GM21390 (cell line): Measurements from ENCODE around the gene ATP6V1G1.

Experiments used
- ATAC-seq: cut with Tn5 transposase; IDR thresholded peaks from one replicate; pipeline ENCODE4 v1.9.1; 2021; ENCODE audit not compliant: unreplicated experiment

ATP6V1G1 gene

DNA sequence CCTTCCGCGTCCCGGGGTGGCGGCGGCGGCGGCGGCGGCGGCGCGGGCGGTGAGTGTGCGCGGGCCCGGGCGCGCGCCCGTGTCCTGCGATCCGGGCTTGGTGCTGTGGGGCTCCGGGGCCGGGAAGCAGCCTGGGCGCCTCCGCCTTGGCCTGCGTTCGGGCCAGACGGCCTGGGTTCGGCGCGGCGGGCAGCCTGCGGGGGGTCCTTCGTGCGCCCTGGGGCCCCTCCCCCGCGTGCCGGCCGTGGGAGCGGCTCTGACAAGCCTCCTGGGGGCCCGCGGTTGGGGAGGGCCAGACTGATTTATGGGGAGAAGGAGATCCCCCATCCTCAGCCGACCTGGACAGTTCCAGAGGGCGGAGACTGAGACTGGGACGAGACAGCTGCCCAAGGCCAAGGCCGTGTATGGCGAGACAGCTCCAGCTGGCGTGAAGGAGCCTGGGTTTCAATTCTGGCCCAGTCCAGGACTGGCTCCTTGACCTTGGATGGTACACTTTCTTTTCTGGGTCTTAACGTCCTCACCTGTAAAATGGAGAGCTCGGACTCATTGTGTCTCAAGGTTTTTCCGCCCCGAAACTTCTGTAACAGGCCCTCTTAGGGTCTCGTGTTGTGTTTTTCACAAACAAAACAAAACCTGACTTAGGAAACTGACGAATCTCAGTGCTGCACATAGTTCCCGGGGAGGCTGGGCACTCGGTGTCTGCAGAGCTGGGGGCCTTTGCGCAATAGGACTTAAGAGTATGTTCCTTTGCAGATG, 24.1 kb downstream of the ATP6V1G1 start:
- peak; percentile 39 for ATAC-seq

DNA sequence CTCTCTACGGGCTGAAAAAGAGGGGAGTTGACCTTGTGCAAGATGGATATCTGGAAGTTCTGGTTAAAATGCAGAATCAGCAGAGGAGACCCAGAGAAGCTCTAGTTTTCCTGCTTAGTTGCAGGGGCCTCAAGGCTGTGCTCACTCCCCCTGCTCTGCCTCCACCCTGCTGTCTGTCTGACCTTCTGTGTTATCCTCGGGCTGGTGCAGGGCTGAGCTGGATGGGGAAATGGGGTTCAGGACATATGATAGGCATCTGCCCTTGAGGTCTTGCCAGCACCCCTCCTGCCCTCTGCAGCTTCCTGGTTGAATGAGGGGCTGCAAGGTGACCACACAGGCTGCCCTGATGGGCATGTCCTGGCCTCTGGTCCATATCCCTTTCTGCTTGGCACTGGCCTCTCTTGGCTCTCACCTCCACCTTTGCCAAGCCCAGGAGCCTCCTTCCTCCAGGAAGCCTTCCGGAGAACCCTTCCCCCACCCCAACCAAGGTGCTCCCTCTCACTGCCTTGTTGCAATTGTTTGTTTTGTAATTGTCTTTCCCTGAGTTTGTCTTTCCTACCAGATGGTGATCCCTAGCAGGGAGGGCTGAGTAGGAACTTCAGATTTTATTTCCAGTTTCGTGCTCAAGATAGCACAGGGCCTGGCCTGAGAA, 24.8 kb downstream of the ATP6V1G1 start:
- no peak for ATAC-seq

DNA sequence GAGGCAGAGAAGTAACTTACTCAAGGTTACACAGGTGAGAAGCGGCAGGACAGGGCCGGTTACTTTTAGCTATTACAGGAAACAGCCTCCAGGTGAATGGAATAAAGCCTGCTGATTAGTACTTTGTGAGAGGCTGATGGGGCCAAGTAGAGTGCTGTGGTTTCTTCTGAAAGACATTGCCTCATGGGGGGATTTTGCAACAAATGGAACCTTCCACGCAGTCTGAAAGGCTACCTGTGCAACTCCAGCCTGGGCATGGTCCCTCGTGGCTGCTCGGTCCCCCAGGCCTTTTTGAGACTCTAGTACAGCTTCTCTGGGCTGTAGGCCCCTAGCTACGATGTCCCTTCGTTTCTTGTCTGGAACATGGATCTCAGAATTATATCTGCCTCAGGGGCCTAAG, 25.5 kb downstream of the ATP6V1G1 start:
- no peak for ATAC-seq

DNA sequence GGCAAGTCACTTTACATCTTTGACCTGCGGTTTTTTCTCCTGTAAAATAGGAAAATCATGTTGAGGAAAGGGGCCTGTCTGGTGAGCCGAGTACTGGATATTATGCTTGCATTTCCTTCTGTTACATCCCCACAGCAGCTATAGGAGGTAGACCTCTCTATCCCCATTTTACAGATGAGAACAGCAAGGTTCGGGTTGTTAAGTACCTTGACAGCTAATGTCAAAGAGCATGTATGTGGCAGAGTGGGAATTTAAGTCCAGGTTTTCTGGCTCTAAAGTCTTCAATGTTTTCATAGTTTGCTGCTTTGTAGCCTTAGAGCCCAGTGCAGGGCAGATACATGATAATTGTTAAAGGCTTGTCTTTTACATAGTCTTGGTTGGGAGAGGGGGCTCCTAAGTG, 26.4 kb downstream of the ATP6V1G1 start:
- no peak for ATAC-seq

DNA sequence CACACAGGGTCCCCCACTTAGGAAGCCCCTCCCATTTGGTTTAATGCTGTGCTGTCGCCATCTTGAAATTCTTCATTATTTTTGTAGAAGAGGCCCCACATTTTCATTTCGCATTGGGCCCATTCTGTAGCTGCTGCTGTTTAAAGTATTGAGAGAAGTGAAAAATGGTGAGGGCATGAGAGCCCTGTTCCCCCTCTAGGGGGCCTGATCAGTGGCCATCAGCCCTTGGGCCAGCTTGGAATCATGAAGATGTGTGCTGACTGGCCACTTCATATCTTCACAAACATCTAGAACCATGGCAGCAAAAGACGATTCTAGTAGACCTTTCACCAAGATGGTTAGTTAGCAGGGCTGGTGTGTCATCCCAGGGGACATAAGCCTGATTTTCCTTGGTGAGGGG, 26.8 kb downstream of the ATP6V1G1 start:
- no peak for ATAC-seq

DNA sequence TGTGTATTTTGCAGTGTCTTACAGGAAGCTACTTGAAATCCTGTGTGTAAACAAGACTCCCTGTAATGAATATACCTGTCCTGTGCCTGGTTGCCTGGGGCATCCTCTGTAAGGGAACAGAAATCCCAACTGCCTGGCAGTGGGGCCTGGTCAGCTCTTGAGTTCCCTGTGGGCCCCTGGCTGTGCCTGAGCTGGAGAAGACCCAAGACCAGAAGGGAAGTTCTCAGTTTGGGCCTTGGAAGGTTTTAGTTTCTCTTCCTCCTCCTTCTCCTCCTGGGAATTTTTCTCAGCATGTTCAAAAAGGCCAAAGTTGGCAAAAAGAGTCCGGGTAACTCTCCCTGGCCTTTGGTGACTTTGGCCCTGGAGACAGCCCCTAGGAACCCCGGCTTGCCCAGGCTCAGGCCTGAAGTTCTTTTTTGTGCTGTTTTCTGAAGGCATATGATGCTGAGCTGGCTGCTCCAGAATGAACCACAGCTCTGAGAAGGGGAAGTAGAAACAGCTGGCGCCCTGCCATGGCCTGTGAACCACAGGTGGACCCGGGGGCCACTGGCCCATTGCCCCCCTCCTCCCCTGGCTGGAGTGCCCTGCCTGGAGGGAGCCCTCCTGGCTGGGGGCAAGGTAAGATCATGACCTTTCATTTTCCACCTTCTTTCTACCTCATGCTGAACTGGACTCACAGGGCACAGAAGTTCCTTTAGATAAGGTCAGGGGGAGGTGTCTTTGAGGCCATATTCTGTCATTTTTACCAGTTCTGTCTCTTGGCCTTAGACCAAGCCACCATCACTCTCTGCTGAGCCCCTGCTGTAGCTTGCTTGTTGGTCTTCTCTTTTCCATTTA, 29.3 kb downstream of the ATP6V1G1 start:
- peak; percentile 62 for ATAC-seq

DNA sequence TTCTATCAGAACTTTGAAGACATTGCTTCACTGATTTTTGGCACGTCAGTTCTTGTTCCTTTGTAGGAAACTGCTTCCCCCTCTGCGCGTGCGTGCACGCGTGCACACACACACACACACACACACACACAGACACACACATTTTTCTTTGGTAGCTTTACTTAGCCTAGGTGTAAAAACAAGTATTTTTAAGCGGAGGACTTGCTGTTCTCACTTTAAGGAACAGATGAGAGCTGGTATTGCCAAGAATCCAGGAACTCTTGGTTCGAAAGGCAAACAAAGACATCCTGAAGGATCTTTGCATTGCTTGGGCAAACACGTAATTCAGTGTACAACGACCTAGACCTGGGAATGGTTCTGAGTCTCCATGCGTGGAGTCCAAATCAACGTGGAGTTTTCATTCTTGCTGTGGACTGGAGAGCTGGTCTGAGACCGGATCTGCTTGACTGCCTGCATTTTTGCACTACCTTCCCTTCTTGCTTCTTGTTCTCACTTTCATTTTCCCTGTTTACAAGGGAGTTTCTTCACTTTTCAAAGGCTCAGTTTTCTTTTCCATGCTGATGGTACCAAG, 31.7 kb downstream of the ATP6V1G1 start:
- peak; percentile 54 for ATAC-seq

DNA sequence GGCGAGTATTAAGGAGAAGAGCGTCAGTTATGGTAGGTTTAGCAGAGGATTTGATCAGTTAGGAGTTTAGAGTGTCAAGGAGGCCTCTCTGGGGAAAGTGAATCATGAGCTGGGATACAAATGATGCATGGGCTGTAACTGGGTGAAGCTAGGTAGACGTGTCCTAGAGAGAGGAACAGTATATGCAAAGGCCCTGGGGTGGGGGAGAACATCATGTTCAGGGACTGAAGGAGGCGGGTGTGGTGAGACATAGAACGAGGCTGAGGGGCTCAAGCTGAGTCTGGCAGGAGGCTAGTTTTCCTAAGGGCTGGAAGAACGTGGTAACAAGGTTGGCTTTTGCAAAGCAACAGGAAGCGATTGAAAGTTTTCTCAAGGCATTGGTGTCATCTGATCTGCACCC, 34.0 kb downstream of the ATP6V1G1 start:
- no peak for ATAC-seq

DNA sequence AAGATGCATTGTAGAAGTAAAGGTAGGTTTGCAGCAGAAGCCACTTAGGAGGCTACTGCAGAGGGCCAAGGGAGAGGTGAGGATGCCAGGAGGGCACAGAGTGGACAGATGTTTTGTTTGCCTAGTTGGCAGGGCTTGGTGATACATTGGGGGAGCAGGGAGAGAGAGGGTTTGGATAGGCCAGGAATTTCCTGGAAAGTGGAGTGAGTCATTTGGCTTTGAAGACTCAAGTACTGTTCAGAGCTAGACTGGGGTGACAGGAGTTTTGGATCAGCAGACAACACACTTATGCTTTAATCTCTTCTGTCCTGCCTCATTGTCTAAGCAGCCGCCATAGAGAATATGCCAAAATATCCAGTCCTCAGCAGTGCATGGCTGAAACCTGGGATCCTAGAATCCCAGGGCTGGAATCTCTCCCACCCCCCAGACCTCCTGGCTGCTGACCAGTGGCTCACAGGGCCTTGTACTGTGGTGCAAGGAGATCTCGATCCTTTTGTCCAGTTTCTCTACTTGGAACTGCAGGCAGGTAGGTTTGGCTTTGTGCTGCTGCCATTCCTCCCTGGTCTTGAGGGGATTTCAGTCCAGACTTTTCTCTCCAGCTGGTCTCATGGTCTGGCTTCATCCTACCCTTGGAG, 34.5 kb downstream of the ATP6V1G1 start:
- no peak for ATAC-seq

DNA sequence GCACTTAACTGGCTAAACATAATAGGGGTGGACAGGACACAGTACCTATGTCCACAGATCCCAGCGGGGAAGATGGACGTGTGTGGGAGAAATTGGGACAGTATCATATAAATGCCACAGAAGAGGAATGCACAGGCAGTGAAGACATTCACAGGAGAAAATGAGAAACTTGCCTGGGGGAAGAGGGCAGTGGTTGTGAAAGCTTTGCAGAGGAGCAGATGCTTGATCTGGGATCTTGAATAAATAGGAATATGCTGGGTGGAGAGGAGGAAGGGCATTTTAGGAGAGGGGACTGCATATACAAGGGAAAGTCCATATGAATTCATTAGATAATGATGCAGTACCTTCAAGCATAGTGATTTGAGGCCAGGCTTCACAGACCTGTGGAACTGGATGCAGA, 37.1 kb downstream of the ATP6V1G1 start:
- ATAC-seq: no peak

DNA sequence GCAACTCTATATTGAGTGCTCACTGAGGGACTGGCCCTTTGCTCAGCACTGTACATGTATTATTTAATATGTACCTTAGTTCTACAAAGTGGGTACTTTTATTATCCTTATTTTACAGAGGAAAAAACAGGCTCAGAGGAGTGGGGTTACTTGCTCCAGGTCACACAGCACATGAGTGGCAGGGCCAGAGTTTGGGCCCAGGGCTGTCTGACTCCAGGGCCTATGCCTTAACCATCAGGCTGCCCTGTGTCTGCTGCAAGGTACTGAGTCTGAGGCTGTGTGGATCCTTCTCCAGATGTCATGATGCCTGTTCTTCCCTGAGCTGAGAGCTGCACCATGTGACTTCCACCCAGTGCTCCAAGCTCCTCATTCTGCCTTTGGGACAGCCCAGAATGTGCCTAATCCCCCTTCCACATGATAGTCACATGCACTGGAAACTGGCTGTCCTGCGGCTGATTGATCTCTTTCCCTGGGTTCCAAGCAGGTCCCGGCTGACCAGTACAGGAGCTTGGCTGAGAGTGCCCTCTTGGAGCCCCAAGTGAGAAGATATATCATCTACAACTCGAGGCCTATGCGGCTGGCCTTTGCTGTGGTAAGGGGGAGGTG, 38.9 kb downstream of the ATP6V1G1 start:
- ATAC-seq: no peak

DNA sequence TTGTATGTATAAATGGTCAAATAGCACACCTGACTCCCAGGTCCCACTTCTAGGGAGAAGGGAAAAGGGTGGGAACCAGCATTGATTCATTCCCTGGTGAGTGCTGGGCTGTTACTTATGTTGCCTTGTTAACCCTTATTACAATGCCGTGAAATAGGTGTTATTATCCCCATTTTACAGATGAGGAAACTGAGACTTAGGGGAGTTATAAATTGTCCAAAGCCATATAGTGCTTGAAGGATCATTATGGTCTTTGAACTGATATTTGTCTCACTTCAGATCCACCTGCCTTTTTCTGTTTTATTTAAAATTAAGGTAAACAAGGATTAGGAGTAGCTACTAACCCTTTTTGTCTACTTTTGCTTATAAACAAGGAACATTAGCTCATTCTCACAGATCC, 40.0 kb downstream of the ATP6V1G1 start:
- no peak for ATAC-seq

DNA sequence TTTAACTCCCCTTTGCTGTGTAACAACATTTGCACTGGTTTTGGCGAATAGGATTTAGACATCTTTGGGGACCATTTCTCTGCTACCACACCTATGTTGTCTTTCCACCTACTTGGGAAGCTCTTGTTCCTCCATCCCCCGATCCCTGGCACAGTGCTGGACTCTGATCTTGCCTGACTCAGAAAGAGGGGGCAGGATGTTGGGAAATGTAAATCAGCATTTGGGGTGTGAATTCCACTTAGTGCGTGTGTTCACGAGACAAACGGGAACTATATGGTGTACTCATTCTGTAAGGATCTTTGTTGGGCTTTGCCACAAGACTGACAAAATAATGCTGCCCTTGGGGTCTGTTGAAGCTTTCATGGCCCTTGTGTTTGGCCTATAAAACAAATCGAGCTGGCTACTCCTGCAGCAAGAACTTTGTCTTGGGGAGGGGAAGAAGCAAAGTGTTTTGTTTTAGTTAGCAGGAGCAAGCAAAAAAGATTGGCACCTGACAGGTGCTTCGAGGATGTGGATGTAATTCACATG, 42.1 kb downstream of the ATP6V1G1 start:
- ATAC-seq: no peak

DNA sequence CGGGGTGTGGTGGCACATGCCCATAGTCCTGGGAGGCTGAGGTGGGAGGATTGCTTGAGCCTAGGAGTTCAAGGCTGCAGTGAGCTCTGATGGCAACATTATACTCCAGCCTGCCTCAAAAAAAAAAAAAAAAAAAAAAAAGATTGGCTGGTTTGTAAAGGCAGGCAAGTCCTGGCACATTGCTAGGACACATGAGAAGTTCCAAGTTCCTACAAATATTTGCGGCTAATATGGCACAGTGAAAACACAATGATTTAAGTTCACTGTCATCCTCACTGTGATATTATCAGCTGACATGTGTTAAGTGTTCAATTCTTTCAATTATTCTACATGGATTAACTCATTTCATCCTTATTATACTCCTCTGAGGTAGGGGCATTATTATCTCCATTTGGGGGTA, 43.6 kb downstream of the ATP6V1G1 start:
- ATAC-seq: no peak

DNA sequence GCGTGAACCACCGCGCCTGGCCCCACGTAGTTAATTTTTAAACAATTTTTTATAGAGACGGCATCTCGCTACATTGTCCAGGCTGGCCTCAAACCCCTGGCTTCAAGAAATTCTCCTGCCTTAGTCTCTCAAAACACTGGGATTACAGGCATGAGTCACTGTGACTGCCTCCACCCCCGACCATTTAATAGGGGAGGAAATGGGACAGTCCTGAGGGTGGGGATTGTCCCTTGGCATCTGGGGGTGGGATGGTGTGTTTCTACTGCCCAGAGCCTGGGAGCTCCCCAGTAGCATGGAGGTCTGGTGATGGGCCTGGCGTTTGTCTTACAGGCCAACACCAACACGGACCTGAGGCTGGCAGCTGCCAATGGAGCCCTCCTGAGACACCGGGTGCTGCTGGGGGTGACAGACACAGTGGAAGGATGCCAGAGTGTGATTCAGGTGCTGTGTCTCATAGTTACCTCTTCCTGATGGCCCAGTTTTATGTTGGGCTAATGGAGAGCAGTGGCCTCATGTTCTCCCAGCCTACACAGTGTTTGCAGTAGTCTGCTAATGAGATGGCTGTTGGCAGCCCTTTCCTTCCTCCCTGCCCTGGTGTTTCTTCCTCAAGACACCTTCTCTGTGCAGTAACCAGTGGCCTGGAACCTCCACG, 46.0 kb downstream of the ATP6V1G1 start:
- ATAC-seq: no peak

DNA sequence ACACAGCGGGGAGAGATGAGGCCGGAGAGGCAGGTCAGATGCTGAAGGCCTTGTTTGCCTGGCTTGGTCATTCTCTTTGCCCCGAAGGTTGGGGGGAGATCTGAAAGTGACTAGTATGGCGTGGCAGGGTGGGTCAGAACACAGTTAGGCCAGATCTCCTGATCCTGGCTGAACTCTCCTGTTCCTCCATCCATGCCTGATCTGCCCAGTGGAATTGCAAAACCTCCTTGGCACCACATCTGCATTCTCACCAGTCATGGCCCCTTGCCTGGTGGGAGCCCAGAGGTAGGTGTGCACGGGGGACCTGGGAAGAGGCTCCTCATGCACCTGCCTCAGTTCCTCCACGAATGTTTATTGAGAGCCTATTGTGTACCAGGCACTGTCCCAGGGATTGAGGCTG, 46.8 kb downstream of the ATP6V1G1 start:
- ATAC-seq: no peak

DNA sequence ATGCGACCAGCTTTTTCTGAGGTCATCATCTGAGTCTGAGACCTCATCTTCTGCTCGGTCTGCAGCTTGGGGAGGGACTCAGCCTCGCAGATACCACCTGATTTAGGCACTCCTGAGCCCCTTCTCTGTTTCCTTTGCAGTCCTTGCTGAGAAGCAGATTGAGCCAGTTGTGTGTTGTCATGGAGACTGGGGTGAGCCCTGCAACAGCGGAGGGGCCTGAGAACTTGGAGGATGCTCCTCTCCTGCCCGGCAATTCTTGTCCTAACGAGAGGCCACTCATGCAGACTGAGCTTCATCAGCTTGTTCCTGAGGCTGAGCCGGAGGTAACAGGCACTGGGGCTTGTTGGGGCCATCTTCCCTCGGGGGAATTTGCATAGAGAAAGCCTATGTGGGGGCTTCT, 50.8 kb downstream of the ATP6V1G1 start:
- no peak for ATAC-seq

DNA sequence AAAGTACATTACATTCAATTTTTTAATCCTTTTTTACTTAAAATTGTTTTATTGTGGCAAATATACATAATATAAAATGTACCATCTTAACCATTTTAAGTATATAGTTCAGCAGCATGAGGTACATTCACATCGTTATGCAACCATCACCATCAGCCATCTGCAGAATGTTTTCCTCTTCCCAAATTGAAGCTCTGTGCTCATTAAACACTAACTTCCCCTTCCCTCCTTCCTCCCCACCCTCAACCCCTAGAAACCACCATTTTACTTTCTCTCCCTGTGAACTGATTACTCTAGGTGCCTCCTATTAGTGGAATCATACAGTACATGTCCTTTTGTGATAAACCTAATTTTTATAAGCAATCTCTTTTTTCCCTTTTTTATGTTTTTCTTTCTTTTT, 54.4 kb downstream of the ATP6V1G1 start:
- no peak for ATAC-seq

DNA sequence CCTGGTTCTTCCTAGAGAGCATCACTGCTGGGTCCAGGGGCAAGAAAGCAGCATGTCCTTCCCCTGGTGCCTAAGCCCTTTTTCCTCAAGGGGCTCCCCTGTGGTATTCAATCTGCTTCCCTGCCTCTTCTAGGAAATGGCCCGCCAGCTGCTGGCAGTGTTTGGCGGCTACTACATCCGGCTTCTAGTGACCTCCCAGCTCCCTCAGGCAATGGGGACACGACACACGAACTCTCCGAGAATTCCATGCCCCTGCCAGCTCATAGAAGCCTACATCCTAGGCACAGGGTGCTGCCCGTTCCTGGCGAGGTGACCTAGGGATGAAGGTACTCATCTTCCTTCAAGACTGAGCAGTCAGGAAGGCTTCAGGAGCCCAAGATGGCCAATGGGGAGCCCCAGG, 55.4 kb downstream of the ATP6V1G1 start:
- ATAC-seq: no peak

DNA sequence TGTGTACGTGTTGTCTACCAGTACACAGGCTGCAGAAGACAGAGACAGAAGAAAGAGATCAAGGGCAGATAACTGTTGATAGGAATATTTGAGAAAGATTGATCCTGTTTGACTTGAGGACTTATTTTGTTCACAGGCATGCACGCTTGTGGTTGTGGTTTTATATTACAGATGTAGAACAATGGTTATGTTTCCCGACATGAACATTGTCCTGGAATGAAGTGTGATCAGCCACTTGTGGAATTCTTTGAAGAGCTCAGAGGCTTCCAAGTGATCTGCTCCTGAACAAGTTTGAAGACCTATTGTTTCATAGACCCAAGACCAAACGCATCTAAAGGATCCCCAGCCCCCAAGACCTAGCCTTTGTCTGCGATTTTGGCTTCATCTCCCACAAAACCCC, 56.3 kb downstream of the ATP6V1G1 start:
- no peak for ATAC-seq
